ENCODE measurements around the gene OLFM3. TPM values are rescaled to one million over a fixed set of nuclear protein-coding genes. Genes with fewer than 3 reads are reported as not detected.

OLFM3 gene
- total RNA-seq, 2 donors from 2014 or later: not detected

- DNase-seq (ENCODE audit: low spot score) (no peak), ATAC-seq (ENCODE audit: insufficient number of reproducible peaks, low FRiP score, low read depth) (no peak)
- no peaks in the 10 kb centered on the region for H3K4me1 ChIP-seq (ENCODE audit: control insufficient read depth in 1 of 2, low read depth in 2 of 2)
- H3K36me3 ChIP-seq: no peaks in the 10 kb centered on the region
- H3K27ac ChIP-seq: no peak overlapping the region
- H3K4me3 ChIP-seq: no peak overlapping the region
- no peaks in the 10 kb centered on the region for H3K27me3 ChIP-seq (replicated peaks; ENCODE audit: insufficient read depth)
- no peaks in the 10 kb centered on the region for H3K9me3 ChIP-seq
- TF ChIP-seq, protein P1, sequence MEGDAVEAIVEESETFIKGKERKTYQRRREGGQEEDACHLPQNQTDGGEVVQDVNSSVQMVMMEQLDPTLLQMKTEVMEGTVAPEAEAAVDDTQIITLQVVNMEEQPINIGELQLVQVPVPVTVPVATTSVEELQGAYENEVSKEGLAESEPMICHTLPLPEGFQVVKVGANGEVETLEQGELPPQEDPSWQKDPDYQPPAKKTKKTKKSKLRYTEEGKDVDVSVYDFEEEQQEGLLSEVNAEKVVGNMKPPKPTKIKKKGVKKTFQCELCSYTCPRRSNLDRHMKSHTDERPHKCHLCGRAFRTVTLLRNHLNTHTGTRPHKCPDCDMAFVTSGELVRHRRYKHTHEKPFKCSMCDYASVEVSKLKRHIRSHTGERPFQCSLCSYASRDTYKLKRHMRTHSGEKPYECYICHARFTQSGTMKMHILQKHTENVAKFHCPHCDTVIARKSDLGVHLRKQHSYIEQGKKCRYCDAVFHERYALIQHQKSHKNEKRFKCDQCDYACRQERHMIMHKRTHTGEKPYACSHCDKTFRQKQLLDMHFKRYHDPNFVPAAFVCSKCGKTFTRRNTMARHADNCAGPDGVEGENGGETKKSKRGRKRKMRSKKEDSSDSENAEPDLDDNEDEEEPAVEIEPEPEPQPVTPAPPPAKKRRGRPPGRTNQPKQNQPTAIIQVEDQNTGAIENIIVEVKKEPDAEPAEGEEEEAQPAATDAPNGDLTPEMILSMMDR (IDR thresholded peaks at IDR 0.05): no peak
These were observed 39.0 kb downstream of the OLFM3 start for GRCh38 chr1:101957771-101958170.

GRCh38 chr1:101953623-101954022 lies 43.1 kb downstream of the OLFM3 start:
- DNase-seq (ENCODE audit: low spot score) (no peak), ATAC-seq (ENCODE audit: insufficient number of reproducible peaks, low FRiP score, low read depth) (no peak)
- Histone ChIP-seq H3K27me3 (replicated peaks; ENCODE audit: insufficient read depth) (no peaks in the 10 kb centered on the region), H3K36me3 (no peaks in the 10 kb centered on the region), H3K4me3 (no peak overlapping the region), H3K9me3 (no peaks in the 10 kb centered on the region), H3K27ac (no peak overlapping the region), H3K4me1 (ENCODE audit: control insufficient read depth in 1 of 2, low read depth in 2 of 2) (no peaks in the 10 kb centered on the region)
- TF ChIP-seq, protein P1 (IDR thresholded peaks at IDR 0.05): no peak

DNA sequence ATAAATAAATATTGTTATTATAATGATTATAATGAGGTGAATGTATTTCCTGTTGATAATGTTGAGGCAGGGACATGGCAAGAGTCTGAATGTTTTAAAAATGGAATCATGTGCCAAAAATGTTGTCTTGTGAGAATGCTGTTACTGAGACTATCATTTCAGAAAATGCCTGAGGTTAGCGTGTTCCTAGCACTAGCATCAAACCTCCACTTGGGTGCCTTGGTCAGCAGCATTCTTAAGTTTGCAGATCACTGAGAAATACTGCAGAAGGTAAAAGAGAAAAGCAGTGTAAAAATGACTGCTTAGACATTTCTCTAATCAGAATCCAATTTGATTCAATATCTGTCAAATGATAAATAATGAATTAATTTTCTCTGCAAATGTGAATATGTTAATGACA lies 50.8 kb downstream of the OLFM3 start:
- H3K9me3 ChIP-seq: no peaks in the 10 kb centered on the region
- no peaks in the 10 kb centered on the region for H3K4me1 ChIP-seq (ENCODE audit: control insufficient read depth in 1 of 2, low read depth in 2 of 2)
- no peak overlapping the region for H3K4me3 ChIP-seq
- no peaks in the 10 kb centered on the region for H3K27me3 ChIP-seq (replicated peaks; ENCODE audit: insufficient read depth)
- no peak for DNase-seq (ENCODE audit: low spot score)
- TF ChIP-seq, protein P1 (IDR thresholded peaks at IDR 0.05): no peak
- ATAC-seq (ENCODE audit: insufficient number of reproducible peaks, low FRiP score, low read depth): no peak
- no peak overlapping the region for H3K27ac ChIP-seq
- no peaks in the 10 kb centered on the region for H3K36me3 ChIP-seq

DNA sequence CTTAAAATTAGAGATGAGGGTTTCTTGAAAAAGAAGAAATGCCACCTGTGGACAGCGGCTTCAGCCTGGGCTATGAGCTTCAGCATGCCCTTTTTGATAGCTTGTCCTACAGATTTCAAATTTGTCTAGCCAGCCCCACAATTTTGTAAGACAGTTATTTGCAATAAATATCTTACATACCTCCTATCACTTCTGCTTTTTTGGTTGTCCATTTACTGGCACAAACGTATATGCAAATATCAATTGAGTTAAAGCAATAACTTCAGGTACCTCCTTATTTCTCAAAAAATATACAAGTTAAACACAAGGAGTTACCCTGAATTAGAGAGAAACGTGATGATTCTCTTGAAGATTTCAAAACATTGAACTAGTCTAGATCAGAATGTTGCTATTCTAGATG lies 53.5 kb downstream of the OLFM3 start:
- no peaks in the 10 kb centered on the region for H3K9me3 ChIP-seq
- ATAC-seq (ENCODE audit: insufficient number of reproducible peaks, low FRiP score, low read depth) (no peak), DNase-seq (ENCODE audit: low spot score) (no peak)
- no peaks in the 10 kb centered on the region for H3K36me3 ChIP-seq
- no peaks in the 10 kb centered on the region for H3K4me1 ChIP-seq (ENCODE audit: control insufficient read depth in 1 of 2, low read depth in 2 of 2)
- H3K27ac ChIP-seq: no peak overlapping the region
- TF ChIP-seq, protein P1 (IDR thresholded peaks at IDR 0.05): no peak
- H3K27me3 ChIP-seq (replicated peaks; ENCODE audit: insufficient read depth): no peaks in the 10 kb centered on the region
- H3K4me3 ChIP-seq: no peak overlapping the region

DNA sequence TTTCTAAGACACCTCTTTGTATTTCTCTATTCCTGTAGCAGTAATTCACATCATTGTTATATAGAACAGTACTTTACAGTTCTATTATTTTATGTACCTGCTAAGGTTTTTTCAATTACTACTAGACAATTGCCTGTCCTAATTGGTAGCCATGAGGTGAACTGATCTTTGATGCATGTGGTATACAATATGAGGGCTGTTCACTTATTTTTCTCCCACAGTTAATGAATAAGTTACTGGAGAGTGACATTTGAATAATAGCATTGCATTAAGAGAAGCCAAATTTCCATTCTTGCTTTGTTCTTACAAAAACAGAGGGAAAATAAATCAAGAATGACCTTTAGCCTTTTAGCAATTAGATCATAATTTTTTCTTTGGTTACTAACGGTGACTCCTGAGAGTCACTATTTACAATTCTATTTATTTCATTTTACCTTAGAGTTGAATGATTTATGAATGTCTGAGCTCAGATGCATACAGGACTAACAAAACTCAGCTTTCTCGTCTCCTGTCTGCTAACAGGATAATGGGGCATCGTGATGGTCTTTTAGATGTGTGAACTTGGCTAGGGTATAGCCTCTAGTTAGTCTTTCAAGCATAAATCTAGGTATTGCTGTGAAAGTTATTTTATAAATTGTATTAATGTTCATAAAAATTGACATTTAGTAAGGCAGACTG lies 54.1 kb downstream of the OLFM3 start:
- TF ChIP-seq, protein P1 (IDR thresholded peaks at IDR 0.05): no peak
- no peak for ATAC-seq (ENCODE audit: insufficient number of reproducible peaks, low FRiP score, low read depth)

More for the DNA sequence above, 54.1 kb downstream of the OLFM3 start:
- Histone ChIP-seq H3K36me3 (no peaks in the 10 kb centered on the region), H3K9me3 (no peaks in the 10 kb centered on the region), H3K27ac (no peak overlapping the region), H3K4me1 (ENCODE audit: control insufficient read depth in 1 of 2, low read depth in 2 of 2) (no peaks in the 10 kb centered on the region), H3K27me3 (replicated peaks; ENCODE audit: insufficient read depth) (no peaks in the 10 kb centered on the region), H3K4me3 (no peak overlapping the region)
- no peak for DNase-seq (ENCODE audit: low spot score)
